Activated naive CD4-positive, alpha-beta T cell treated with anti-CD3 and anti-CD28 coated beads, Interleukin-2, amount 10 ng/mL, durations not matched to agents 5 hours and 36 hours (primary cell): ENCODE data around the gene NIPSNAP3A. TPM values are rescaled to one million over a fixed set of nuclear protein-coding genes. Genes with fewer than 3 reads are reported as not detected.

Experiments
- total RNA-seq, 2 experiments: library from RNA; stranded (reverse); gene quantifications; one replicate each; pipeline ENCODE4 v1.2.3, GENCODE V29; 2021

The NIPSNAP3A gene
- total RNA-seq: 10 to 100 TPM; 19.7 to 21.1 TPM

DNA sequence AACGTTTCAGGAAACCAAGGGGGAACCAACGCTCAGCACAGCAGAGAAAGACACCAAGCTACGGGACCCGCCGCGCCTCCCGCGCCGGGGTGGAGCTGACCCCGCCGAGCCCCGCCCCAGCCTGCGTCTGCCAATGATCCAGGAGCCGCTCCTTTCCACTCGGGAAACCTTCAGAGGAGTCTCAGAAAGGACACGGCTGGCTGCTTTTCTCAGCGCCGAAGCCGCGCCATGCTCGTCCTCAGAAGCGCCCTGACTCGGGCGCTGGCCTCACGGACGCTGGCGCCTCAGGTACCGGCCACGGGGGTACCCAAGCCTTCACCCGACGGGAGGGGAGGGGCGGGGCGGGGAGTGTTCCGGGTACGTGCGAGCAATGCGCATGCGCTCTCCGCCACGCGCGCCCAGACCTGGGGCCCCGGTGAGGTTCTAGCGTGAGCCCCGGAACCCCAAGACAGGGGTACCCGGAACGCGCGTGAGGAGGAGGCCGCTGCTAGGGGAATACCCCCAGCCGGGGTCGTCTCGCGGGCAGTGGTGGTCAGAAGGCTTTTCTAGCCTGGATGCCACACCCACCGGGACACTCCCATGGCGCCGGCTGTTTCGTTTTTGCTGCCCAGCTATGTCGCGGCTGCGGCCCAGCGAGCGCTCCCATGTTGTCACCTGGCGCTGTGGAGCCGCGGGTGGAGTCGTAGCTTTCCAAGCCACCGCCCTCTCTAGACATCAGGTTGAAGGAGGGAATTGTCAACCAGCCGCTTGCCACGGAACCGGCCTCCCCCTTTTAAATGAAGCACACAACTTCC is at the start of gene NIPSNAP3A:
TSS of gene NIPSNAP3A (plus strand) at position 119 of the 794 bp plus-strand sequence. CDS start at position 229, 110 bp downstream.

Other genes with a start within 250 kb of the NIPSNAP3A start
- gene OR13F1, start 243.4 kb upstream of the NIPSNAP3A start, total RNA-seq: not detected
- not detected for gene OR13C4, start 220.5 kb upstream of the NIPSNAP3A start, total RNA-seq
- gene OR13C3, start 210.8 kb upstream of the NIPSNAP3A start, total RNA-seq: not detected
- gene OR13C8, start 178.5 kb upstream of the NIPSNAP3A start, total RNA-seq: not detected
- not detected for gene OR13C5, start 148.3 kb upstream of the NIPSNAP3A start, total RNA-seq
- not detected for gene OR13C2, start 142.1 kb upstream of the NIPSNAP3A start, total RNA-seq
- not detected for gene OR13C9, start 129.5 kb upstream of the NIPSNAP3A start, total RNA-seq
- not detected for gene OR13D1, start 53.2 kb upstream of the NIPSNAP3A start, total RNA-seq
- gene NIPSNAP3B, start 16.4 kb downstream of the NIPSNAP3A start, total RNA-seq: under 1 TPM; 0.67 to 0.68 TPM
- gene ABCA1, start 180.5 kb downstream of the NIPSNAP3A start, total RNA-seq: under 1 TPM; 0.10 to 0.22 TPM